Osteoblast (primary cell): ENCODE measurements around the gene PER2. TPM values are rescaled to one million over a fixed set of nuclear protein-coding genes. Genes with fewer than 3 reads are reported as not detected.

ENCODE experiments used
- DNase-seq: peaks from one replicate; pipeline ENCODE4 v3.0.0; 2011; ENCODE audit warnings: low spot score, mixed read lengths; ENCODE audit not compliant: insufficient read length; ENCODE audit errors: missing footprints
- H2AFZ ChIP-seq: 2 replicates; pipeline ENCODE4 v1.6.0; 2011; ENCODE audit warnings: mild to moderate bottlenecking, low read length
- H3K27ac ChIP-seq: 2 replicates; pipeline ENCODE4 v1.5.1; 2011; ENCODE audit warnings: mild to moderate bottlenecking, low read depth, low read length, moderate library complexity
- H3K27me3 ChIP-seq: 2 replicates; pipeline ENCODE4 v1.6.0; 2012; ENCODE audit warnings: mild to moderate bottlenecking, control low read depth, inconsistent platforms, low read length, moderate library complexity; ENCODE audit not compliant: insufficient read depth
- H3K36me3 ChIP-seq: 2 replicates; pipeline ENCODE4 v1.5.1; 2011; ENCODE audit warnings: mild to moderate bottlenecking, low read length, control low read depth, moderate library complexity; ENCODE audit not compliant: insufficient read depth
- H3K4me1 ChIP-seq: 2 replicates; pipeline ENCODE4 v1.5.1; 2011; ENCODE audit warnings: mild to moderate bottlenecking, low read length, control low read depth, moderate library complexity; ENCODE audit not compliant: insufficient read depth
- H3K4me2 ChIP-seq: 2 replicates; pipeline ENCODE4 v1.6.0; 2011; ENCODE audit warnings: mild to moderate bottlenecking, low read length; ENCODE audit not compliant: insufficient read depth
- H3K4me3 ChIP-seq: fragments of 200-600 bp; sonication (generic); 3 replicates; pipeline ENCODE4 v1.5.1; 2012; ENCODE audit warnings: mild to moderate bottlenecking, low read length, inconsistent platforms; ENCODE audit not compliant: insufficient read depth
- H3K79me2 ChIP-seq: 2 replicates; pipeline ENCODE4 v1.6.0; 2012; ENCODE audit warnings: mild to moderate bottlenecking, low read length, control low read depth, inconsistent platforms; ENCODE audit not compliant: insufficient read depth
- H3K9me3 ChIP-seq: 2 replicates; pipeline ENCODE4 v1.5.1; 2011; ENCODE audit warnings: low read depth, low read length, control low read depth
- H4K20me1 ChIP-seq: 2 replicates; pipeline ENCODE4 v1.6.0; 2012; ENCODE audit warnings: mild to moderate bottlenecking, low read length, control low read depth; ENCODE audit not compliant: insufficient read depth
- total RNA-seq: library from RNA; depleted of rRNA; stranded (reverse); fragments of >200 nt; gene quantifications from 2 replicates; pipeline ENCODE4 v1.2.3, GENCODE V29; 2012
- TF ChIP-seq, protein P1 (sequence below): IDR thresholded peaks from 2 replicates; pipeline ENCODE4 v1.5.1; 2011; ENCODE audit warnings: mild to moderate bottlenecking, low read depth, low read length, moderate library complexity; ENCODE audit errors: extremely low read depth

Gene PER2
- total RNA-seq, 1 donor, result 9.4 TPM

DNA sequence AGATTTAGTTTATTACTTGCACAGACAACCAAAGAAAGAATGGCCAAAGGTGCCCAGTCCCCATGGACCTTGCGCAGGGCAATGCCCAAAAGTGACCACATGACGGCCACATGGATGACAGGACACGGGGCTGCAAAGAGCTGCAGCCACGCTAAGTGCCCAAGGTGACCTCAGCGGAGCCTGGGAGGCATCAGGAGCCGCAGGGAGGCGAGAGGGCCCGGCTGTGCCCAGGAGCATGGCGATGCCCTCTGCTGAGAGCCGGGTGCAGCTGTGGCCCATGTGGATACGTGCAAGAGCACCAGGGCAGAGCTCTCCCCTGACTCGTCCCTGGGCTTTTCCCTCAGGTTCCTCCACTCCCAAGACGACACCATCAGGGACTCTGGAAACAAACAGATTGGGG is 63.3 kb downstream of the PER2 start:
- H3K79me2 ChIP-seq, result no peaks in the 10 kb centered on the region
- no peak overlapping the region for H2AFZ ChIP-seq
- TF ChIP-seq, protein P1, sequence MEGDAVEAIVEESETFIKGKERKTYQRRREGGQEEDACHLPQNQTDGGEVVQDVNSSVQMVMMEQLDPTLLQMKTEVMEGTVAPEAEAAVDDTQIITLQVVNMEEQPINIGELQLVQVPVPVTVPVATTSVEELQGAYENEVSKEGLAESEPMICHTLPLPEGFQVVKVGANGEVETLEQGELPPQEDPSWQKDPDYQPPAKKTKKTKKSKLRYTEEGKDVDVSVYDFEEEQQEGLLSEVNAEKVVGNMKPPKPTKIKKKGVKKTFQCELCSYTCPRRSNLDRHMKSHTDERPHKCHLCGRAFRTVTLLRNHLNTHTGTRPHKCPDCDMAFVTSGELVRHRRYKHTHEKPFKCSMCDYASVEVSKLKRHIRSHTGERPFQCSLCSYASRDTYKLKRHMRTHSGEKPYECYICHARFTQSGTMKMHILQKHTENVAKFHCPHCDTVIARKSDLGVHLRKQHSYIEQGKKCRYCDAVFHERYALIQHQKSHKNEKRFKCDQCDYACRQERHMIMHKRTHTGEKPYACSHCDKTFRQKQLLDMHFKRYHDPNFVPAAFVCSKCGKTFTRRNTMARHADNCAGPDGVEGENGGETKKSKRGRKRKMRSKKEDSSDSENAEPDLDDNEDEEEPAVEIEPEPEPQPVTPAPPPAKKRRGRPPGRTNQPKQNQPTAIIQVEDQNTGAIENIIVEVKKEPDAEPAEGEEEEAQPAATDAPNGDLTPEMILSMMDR, result no peak
- H3K36me3 ChIP-seq, result no peaks in the 10 kb centered on the region
- no peak for DNase-seq
- no peak overlapping the region for H3K4me2 ChIP-seq
- no peaks in the 10 kb centered on the region for H3K9me3 ChIP-seq
- no peak overlapping the region for H3K4me3 ChIP-seq
- peaks cover 16% of the 10 kb centered on the region for H3K27me3 ChIP-seq
- H3K4me1 ChIP-seq, result peaks cover 2% of the 10 kb centered on the region
- H4K20me1 ChIP-seq, result no peaks in the 10 kb centered on the region
- H3K27ac ChIP-seq, result no peak overlapping the region

DNA sequence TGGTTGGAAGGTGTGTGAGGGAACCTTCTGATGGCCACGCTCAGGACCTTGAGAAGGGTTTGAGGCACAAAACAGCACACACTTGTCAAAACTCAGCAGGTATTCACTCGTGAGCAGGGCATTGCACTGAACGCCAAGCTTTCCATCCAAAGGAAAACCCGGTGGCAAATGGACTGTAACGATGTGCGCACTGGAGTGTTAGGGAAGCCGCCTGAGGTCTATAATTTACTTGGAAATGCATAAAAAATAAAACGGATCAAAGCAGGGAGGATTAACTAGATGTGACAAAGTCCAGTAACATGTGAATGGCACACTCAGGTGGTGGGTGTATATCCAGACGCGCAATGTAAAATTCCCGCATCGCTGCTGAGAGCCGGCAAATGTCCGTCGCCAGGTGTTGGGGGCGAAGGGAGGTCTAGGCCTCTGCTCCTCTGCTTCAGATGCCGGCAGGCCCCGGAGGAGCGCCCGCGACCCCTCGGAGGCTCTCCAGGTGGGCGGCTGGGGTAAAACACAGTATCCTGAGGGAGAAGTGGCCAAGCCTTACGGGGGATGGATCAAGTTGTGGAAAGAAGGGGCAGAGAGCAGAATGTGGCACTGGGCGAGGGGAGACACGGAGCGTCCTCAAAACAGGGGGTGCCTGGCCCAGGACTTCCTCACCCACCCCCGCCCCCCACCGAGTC is 63.9 kb downstream of the PER2 start:
- no peak for DNase-seq
- Histone ChIP-seq H3K4me3 (no peak overlapping the region), H3K4me2 (no peak overlapping the region), H3K27me3 (peaks cover 10% of the 10 kb centered on the region), H2AFZ (no peak overlapping the region), H3K27ac (no peak overlapping the region), H3K9me3 (no peaks in the 10 kb centered on the region), H4K20me1 (no peaks in the 10 kb centered on the region), H3K79me2 (no peaks in the 10 kb centered on the region), H3K4me1 (peaks cover 2% of the 10 kb centered on the region), H3K36me3 (no peaks in the 10 kb centered on the region)
- TF ChIP-seq, protein P1, result no peak

DNA sequence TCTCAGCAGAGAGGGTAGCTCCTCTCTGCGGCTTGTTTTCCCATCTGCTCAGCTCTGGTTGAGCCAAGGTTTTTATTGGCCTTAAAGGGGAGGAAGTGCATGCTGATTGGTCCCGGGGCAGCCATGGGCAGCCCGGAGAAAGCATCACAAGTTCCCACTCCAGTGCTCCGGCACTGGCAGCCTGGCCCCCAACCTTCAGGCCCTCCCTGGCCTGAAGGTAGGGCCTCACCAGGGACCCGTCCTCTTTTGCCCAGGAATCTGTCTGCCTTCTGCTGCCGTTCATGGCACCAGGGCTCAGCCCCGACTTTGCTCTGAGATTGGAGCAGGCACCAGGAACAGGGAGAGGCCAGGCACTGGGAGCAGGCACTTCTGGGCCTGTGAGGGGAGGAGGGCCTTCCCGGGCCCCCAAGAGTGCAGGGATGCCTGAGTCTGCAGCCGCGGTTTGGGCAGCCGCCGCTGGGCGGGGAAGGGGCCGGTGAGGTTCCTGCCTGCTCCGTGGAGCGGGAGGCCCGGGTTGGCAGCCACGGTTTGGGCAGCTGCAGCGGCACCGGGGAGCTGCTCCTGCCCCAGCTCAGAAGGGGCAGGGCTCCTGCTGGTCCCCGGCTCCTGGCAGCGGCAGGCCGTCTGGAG is 67.4 kb downstream of the PER2 start:
- TF ChIP-seq, protein P1, result no peak
- Histone ChIP-seq H3K27me3 (no peaks in the 10 kb centered on the region), H3K4me3 (peak overlapping the region; percentile 72), H4K20me1 (no peaks in the 10 kb centered on the region), H3K4me1 (peaks cover 2% of the 10 kb centered on the region), H3K9me3 (no peaks in the 10 kb centered on the region), H3K4me2 (peak overlapping the region; percentile 79), H2AFZ (peak overlapping the region; percentile 99), H3K79me2 (no peaks in the 10 kb centered on the region), H3K36me3 (no peaks in the 10 kb centered on the region), H3K27ac (no peak overlapping the region)
- DNase-seq, result peak; percentile 95

DNA sequence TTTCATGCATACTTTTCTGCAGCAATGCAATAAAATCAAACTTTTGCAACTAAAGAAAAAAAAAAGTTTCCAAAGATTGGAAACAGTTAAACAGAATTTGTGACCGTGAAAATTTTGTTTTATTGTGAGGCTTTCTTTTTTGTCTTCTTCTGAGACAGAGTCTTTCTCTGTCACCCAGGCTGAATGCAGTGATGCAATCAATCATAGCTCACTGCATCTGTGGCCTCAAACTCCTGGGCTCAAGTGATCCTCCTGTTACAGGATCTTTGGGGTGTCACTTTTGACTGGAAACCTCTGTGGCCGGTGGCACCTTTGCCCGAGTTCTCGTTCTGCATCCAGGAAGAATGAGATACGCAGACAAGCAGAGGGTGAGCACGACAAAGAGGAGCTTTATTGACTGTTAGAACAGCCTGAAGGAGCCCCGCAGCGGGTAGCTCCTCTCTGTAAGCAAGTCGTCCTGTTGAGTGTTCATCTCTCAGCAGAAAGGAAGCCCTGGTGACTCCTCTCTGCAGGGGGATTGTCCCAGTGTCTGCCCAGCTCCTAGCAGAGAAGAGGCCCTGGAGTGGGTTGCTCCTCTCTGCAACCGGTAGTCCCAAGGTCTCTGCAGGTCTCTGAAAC is 68.0 kb downstream of the PER2 start:
- Histone ChIP-seq H2AFZ (peak overlapping the region; percentile 99), H3K27ac (no peak overlapping the region), H3K9me3 (no peaks in the 10 kb centered on the region), H3K79me2 (no peaks in the 10 kb centered on the region), H3K4me1 (peaks cover 2% of the 10 kb centered on the region), H4K20me1 (no peaks in the 10 kb centered on the region), H3K27me3 (no peaks in the 10 kb centered on the region), H3K36me3 (no peaks in the 10 kb centered on the region), H3K4me3 (peak overlapping the region; percentile 72), H3K4me2 (peak overlapping the region; percentile 79)
- TF ChIP-seq, protein P1, result no peak
- no peak for DNase-seq
